B cell (primary cell): ENCODE measurements around the gene JAG2. TPM values are rescaled to one million over a fixed set of nuclear protein-coding genes. Genes with fewer than 3 reads are reported as not detected.

Experiments used
- ATAC-seq: fragments of 200-7000 bp; cut with Tn5 transposase; one replicate; pipeline ENCODE4 v1.10.0; 2021; ENCODE audit warnings: low read depth, mild to moderate bottlenecking, moderate number of reproducible peaks, moderate library complexity
- CTCF ChIA-PET: fragments of 350-600 bp; sonication (Branson Sonifier 250); formaldehyde crosslinking; loops from one replicate; lab custom pipeline; 2021; ENCODE audit warnings: antibody characterized with exemption, inconsistent platforms; lab: Charles Lee
- POLR2A ChIA-PET: fragments of 350-600 bp; sonication (Branson Sonifier 250); formaldehyde crosslinking; loops from one replicate; lab custom pipeline; 2021; ENCODE audit warnings: antibody characterized with exemption; lab: Charles Lee
- DNase-seq: peaks from one replicate; pipeline ENCODE4 v3.0.0; 2013
- H2AFZ ChIP-seq: 2 replicates; pipeline ENCODE4 v1.6.1; 2012; ENCODE audit warnings: mild to moderate bottlenecking, low read depth, low read length; ENCODE audit not compliant: insufficient read depth, poor library complexity, severe bottlenecking
- H3K27ac ChIP-seq, 2 donors: 1 replicate in 1 of 2; 2 replicates in 1 of 2; pipeline ENCODE4 v1.5.1; 2012 to 2013; ENCODE audit warnings: low read length in 2 of 2, mild to moderate bottlenecking in 2 of 2, moderate library complexity in 1 of 2
- H3K27me3 ChIP-seq, 4 experiments: fragments of 200-600 bp in 1 of 4; sonication (generic) in 1 of 4; replicated peaks in 1 of 4; 1 replicate in 2 of 4; 2 replicates in 2 of 4; pipeline versions ENCODE4 v1.6.1 to v1.7.0; 2013 to 2016; ENCODE audit warnings: low read length in 3 of 4, mild to moderate bottlenecking in 2 of 4, mixed read lengths in 1 of 4, moderate library complexity in 1 of 4; ENCODE audit not compliant: insufficient read depth in 4 of 4, control insufficient read depth in 3 of 4; ENCODE audit errors: control extremely low read depth in 1 of 4
- H3K36me3 ChIP-seq, 2 experiments: replicated peaks in 1 of 2; 1 replicate in 1 of 2; 2 replicates in 1 of 2; pipeline versions ENCODE4 v1.6.1 to v1.7.1; 2013; ENCODE audit warnings: low read length in 1 of 2; ENCODE audit not compliant: insufficient read depth in 2 of 2, control insufficient read depth in 1 of 2; ENCODE audit errors: control extremely low read depth in 1 of 2, extremely low read depth in 1 of 2
- H3K4me1 ChIP-seq, 2 donors: fragments of 200-600 bp in 1 of 2; sonication (generic) in 1 of 2; 1 replicate in 1 of 2; 2 replicates in 1 of 2; pipeline versions ENCODE4 v1.5.1 to v1.6.1; 2013 to 2017; ENCODE audit warnings: low read length in 2 of 2; ENCODE audit not compliant: control insufficient read depth in 2 of 2, insufficient read depth in 2 of 2
- H3K4me2 ChIP-seq: replicated peaks from 2 replicates; pipeline ENCODE3; 2012; ENCODE audit warnings: mild to moderate bottlenecking, low read depth, low read length; ENCODE audit not compliant: poor library complexity, severe bottlenecking
- H3K4me3 ChIP-seq, 5 experiments: fragments of 200-600 bp in 1 of 5; sonication (generic) in 1 of 5; 1 replicate in 3 of 5; 2 replicates in 2 of 5; pipeline versions ENCODE4 v1.5.1 to v1.7.0; 2011 to 2016; ENCODE audit warnings: low read length in 4 of 5, mild to moderate bottlenecking in 4 of 5, low read depth in 2 of 5, control low read depth in 1 of 5, moderate library complexity in 1 of 5; ENCODE audit not compliant: insufficient read depth in 1 of 5; ENCODE audit errors: control extremely low read depth in 1 of 5, extremely low read depth in 1 of 5
- H3K79me2 ChIP-seq: fragments of 200-600 bp; sonication (generic); one replicate; pipeline ENCODE4 v1.6.0; 2016; ENCODE audit warnings: low read length; ENCODE audit not compliant: control insufficient read depth, insufficient read depth
- H3K9ac ChIP-seq: fragments of 200-600 bp; sonication (generic); 2 replicates; pipeline ENCODE4 v1.6.1; 2017; ENCODE audit warnings: mild to moderate bottlenecking, low read length, moderate library complexity
- H3K9me3 ChIP-seq, 3 donors: one replicate each; pipeline versions ENCODE4 v1.6.1 to v1.7.1; 2013; ENCODE audit warnings: low read length in 2 of 3; ENCODE audit not compliant: control insufficient read depth in 2 of 3, insufficient read depth in 1 of 3; ENCODE audit errors: control extremely low read depth in 1 of 3
- H4K20me1 ChIP-seq: 2 replicates; pipeline ENCODE4 v1.6.0; 2012; ENCODE audit warnings: mild to moderate bottlenecking, low read length; ENCODE audit not compliant: insufficient read depth, control insufficient read depth, poor library complexity, severe bottlenecking
- H3K27ac Mint-ChIP-seq: one replicate; pipeline ENCODE4 v1.8.0; 2021; ENCODE audit warnings: mixed read lengths
- H3K27me3 Mint-ChIP-seq: one replicate; pipeline ENCODE4 v1.8.0; 2021; ENCODE audit warnings: mixed read lengths
- H3K4me1 Mint-ChIP-seq: one replicate; pipeline ENCODE4 v1.8.0; 2021; ENCODE audit warnings: mixed read lengths
- H3K4me3 Mint-ChIP-seq: one replicate; pipeline ENCODE4 v1.8.0; 2021; ENCODE audit warnings: mixed read lengths
- H3K9me3 Mint-ChIP-seq: one replicate; pipeline ENCODE4 v1.8.0; 2022; ENCODE audit warnings: mixed read lengths; ENCODE audit not compliant: insufficient read depth
- CTCF ChIP-seq: fragments of 200-600 bp; IDR thresholded peaks from one replicate; pipeline ENCODE4 v1.8.0; 2022; ENCODE audit warnings: antibody characterized with exemption, mild to moderate bottlenecking
- EZH2 ChIP-seq: IDR thresholded peaks from 2 replicates; pipeline ENCODE4 v1.6.1; 2012; ENCODE audit warnings: borderline replicate concordance, low read depth, mild to moderate bottlenecking, moderate library complexity, low read length; ENCODE audit not compliant: insufficient read depth, poor library complexity, severe bottlenecking
- WGBS: methylation state at CpG from one replicate; pipeline ENCODE4 v1.1.5; 2013; ENCODE audit warnings: missing lambda C conversion rate; ENCODE audit not compliant: insufficient coverage; 5-methylcytosine and 5-hydroxymethylcytosine counted together
- intact Hi-C: fragments of 100-400 bp; cut with micrococcal nuclease; formaldehyde crosslinking; loops from one replicate; pipeline ENCODE4 v1.10.0; 2022
- polyA plus RNA-seq: library from polyadenylated mRNA; depleted of rRNA; stranded (reverse); fragments of >200 nt; gene quantifications from 2 replicates; pipeline ENCODE4 v1.2.3, GENCODE V29; 2012
- total RNA-seq, 2 donors: library from RNA; stranded (reverse); fragments of 120-200 nt in 1 of 2; gene quantifications; 1 replicate in 1 of 2; 2 replicates in 1 of 2; pipeline versions ENCODE4 v1.2.3 to v1.2.4, GENCODE V29; 2013 to 2022

Gene JAG2
- total and polyA plus RNA-seq, 2 donors (not counting 1 experiment from before 2014, with no cell fraction given): 0.27 to 0.34 TPM

DNA sequence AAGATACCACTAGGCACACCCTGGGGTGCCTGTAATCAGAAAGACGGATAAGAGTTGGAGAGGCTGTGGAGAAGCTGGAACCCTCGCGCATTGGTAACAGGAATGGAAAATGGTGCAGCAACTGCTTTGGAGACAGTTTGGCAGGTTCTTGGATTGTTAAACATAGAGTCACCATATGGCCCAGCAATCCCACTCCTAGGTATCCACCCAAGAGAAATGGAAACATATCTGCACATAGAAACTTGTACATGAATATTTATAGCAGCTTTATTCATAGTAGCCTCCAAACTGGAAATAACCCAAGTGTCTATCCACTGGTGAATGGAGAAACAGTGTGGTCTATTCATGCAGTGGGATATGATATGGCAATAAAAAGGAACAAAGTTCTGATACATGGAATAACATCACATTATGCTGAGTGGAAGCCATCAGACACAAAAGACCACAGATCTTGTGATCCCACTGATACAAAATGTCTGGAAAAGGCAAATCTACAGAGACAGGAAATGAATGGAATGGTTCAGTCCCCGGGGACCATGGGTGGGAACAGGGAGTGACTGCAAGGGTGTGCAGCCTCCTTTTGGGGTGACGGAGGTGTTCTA lies 45.4 kb downstream of the JAG2 start:
- CTCF ChIA-PET: no interaction called here
- no peaks in the 10 kb centered on the region for H3K79me2 ChIP-seq
- no peaks in the 10 kb centered on the region for H3K4me1 Mint-ChIP-seq
- H3K4me2 ChIP-seq: no peak overlapping the region
- ATAC-seq: no peak
- H3K27me3 ChIP-seq: peaks cover 0 to 18% (median 2%) of the 10 kb centered on the region in 4 experiments
- no peak overlapping the region for H3K27ac ChIP-seq
- peaks cover 59% of the 10 kb centered on the region for H3K27me3 Mint-ChIP-seq
- no peak overlapping the region for H2AFZ ChIP-seq
- 88% methylated on average over 2 of the region's 5 CpGs for WGBS
- no peaks in the 10 kb centered on the region for H3K4me1 ChIP-seq
- intact Hi-C loops: no loop called here
- no peak overlapping the region for H3K4me3 Mint-ChIP-seq
- H4K20me1 ChIP-seq: no peaks in the 10 kb centered on the region
- H3K4me3 ChIP-seq: no peak overlapping the region
- no peak overlapping the region for H3K27ac Mint-ChIP-seq
- TF ChIP-seq CTCF (no peak), EZH2 (no peak)
- DNase-seq: no peak
- POLR2A ChIA-PET: no interaction called here
- no peak overlapping the region for H3K9ac ChIP-seq
- H3K9me3 Mint-ChIP-seq: peaks cover 10% of the 10 kb centered on the region
- H3K36me3 ChIP-seq: no peaks in the 10 kb centered on the region
- peaks cover 0 to 18% (median 12%) of the 10 kb centered on the region in 3 donors for H3K9me3 ChIP-seq

DNA sequence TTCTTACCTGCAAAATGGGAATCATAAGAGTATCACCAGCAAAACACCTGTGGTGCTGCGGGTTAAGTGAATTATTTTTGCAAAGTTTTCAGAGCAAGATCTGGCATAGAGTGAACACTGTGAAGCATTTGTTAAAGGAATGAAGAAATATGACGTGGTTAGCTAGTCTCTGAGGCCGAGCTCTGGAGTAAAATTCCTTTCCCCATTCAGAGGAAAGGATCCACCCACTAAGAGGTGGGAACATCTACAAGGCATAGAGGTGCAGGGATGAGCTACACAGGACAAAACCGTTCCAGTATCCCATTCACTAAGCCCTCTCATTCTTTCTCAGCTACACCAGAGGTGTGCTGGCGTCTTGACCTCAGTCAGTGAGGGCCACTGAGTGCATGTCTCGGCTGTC lies 48.5 kb downstream of the JAG2 start:
- H3K4me1 ChIP-seq: no peaks in the 10 kb centered on the region
- no peak overlapping the region for H3K4me3 ChIP-seq
- no peak overlapping the region for H2AFZ ChIP-seq
- H3K36me3 ChIP-seq: no peaks in the 10 kb centered on the region
- H3K9me3 ChIP-seq: peaks cover 0 to 18% (median 12%) of the 10 kb centered on the region in 3 donors
- H3K4me1 Mint-ChIP-seq: no peaks in the 10 kb centered on the region
- 96% methylated on average over 3 of the region's 6 CpGs for WGBS
- no peak overlapping the region for H3K4me2 ChIP-seq
- no peaks in the 10 kb centered on the region for H3K79me2 ChIP-seq
- no peak overlapping the region for H3K4me3 Mint-ChIP-seq
- H3K27me3 Mint-ChIP-seq: peaks cover 55% of the 10 kb centered on the region
- ChIA-PET POLR2A (no interaction called here), CTCF (no interaction called here)
- ATAC-seq: no peak
- no peak for DNase-seq
- TF ChIP-seq EZH2 (no peak), CTCF (no peak)
- no peak overlapping the region for H3K9ac ChIP-seq
- intact Hi-C loops: no loop called here
- H3K27me3 ChIP-seq: peaks cover 0 to 12% (median 3%) of the 10 kb centered on the region in 4 experiments
- H3K9me3 Mint-ChIP-seq: peaks cover 10% of the 10 kb centered on the region
- no peak overlapping the region for H3K27ac ChIP-seq
- no peak overlapping the region for H3K27ac Mint-ChIP-seq
- no peaks in the 10 kb centered on the region for H4K20me1 ChIP-seq
